Measurements from ENCODE around the gene RGS16.

RGS16 gene, protein sequence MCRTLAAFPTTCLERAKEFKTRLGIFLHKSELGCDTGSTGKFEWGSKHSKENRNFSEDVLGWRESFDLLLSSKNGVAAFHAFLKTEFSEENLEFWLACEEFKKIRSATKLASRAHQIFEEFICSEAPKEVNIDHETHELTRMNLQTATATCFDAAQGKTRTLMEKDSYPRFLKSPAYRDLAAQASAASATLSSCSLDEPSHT

DNA sequence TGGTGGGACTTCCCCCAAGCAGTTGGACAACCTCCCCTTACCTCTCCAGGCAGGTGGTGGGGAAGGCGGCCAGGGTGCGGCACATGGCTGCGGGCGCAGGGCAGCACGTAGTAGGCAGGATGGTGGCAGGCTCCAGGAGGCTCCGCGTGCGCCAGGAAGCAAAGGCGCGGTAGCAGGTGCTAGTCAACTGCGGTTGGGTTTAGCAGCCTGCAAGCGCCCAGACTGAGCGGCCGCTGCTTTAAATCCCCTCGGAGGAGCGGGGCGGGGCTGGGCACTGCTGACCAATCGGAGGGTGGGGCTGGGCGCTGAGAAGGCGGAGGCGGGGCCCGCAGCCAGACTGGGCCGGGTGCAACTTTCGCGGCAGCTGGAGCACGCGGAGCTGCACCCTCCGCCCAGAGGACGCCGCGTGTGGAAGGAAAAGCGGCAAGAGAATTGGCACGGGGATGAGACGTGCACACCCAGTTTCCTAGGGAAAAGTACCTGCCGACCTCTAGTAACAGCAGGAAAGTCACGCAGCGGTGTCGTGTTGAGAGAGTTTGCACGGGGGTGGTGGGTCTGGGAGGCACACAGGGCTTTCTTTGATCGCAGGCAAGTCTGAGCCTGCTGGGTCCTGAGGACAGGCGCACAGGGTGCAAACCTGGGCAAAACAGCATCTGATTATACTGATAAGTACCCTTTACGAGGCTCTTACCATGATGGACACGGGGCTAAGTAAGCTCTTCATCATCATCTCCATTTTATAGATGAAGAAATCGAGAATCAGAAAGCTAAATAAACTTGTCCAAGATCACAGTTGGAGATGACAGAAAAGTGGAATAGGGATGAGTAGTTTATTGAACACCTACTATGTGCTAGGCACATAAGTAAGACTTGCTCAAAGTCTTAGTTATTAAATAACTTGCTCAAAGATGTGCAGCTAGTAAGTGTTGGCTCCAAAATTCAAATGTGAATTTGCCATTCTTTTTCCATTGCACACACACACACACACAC, at the start of gene RGS16:
RGS16 (minus strand) TSS at position 215 of the 990 bp plus-strand sequence; CDS start at position 85, 130 bp downstream.
- TF ChIP-seq, protein P1, sequence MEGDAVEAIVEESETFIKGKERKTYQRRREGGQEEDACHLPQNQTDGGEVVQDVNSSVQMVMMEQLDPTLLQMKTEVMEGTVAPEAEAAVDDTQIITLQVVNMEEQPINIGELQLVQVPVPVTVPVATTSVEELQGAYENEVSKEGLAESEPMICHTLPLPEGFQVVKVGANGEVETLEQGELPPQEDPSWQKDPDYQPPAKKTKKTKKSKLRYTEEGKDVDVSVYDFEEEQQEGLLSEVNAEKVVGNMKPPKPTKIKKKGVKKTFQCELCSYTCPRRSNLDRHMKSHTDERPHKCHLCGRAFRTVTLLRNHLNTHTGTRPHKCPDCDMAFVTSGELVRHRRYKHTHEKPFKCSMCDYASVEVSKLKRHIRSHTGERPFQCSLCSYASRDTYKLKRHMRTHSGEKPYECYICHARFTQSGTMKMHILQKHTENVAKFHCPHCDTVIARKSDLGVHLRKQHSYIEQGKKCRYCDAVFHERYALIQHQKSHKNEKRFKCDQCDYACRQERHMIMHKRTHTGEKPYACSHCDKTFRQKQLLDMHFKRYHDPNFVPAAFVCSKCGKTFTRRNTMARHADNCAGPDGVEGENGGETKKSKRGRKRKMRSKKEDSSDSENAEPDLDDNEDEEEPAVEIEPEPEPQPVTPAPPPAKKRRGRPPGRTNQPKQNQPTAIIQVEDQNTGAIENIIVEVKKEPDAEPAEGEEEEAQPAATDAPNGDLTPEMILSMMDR (IDR thresholded peaks at IDR 0.05), result no peak

DNA sequence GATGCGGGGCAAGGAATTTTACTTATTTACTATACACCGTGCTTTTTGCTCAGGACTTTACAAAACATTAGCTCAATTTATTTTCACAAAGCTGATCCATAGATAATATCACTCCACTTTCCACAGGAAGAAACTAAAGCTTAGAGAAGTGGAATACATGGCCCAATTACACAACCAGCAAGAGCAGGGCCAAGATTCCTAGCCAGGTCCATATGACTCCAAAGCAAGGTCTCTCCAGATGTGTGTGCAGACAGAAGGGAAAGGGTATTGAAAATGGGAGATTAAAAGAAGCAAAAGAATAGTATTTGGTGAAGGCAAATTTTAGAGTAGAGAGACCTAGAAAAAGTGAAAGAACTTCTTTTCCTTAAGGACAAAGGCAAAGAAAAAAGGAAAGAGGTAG, 49.8 kb upstream of the RGS16 start:
- TF ChIP-seq, protein P1 (IDR thresholded peaks at IDR 0.05), result no peak

DNA sequence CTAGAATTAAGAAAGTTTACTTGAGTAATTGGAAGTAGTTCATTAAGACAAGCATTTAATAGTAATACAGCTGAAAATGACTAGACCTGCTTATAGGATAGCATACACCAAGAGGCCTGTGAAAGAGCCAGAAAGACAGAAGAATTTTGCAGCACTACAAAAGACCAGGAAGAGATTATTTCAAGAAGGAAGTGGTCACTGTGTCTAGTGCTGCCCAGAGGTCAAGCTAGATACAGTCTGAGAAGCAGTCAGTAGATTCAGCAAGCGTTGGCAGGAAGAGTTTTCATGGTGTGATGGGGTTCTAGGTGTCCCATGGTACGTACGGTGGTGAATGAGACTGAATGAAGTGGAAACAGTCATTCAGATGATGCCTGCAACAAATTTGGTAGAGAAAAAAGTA, 48.7 kb upstream of the RGS16 start:
- TF ChIP-seq, protein P1 (IDR thresholded peaks at IDR 0.05), result no peak

DNA sequence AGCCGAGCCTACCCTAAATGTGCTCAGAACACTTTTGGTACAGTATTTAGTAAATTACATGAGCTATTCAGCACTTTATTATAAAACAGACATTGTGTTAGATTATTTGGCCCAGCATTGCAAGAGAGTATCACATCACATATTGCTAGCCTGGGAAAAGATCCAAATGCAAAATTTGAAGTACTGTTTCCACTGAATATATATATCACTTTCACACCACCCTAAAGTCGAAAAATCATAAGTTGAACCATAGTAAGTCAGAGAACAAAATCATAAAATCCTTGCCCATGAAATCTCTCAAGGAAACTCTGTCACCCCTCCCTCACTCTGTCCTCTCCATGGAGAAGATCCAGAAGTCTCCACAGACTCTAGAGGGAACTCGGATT, 47.1 kb upstream of the RGS16 start:
- TF ChIP-seq, protein P1 (IDR thresholded peaks at IDR 0.05), result no peak

DNA sequence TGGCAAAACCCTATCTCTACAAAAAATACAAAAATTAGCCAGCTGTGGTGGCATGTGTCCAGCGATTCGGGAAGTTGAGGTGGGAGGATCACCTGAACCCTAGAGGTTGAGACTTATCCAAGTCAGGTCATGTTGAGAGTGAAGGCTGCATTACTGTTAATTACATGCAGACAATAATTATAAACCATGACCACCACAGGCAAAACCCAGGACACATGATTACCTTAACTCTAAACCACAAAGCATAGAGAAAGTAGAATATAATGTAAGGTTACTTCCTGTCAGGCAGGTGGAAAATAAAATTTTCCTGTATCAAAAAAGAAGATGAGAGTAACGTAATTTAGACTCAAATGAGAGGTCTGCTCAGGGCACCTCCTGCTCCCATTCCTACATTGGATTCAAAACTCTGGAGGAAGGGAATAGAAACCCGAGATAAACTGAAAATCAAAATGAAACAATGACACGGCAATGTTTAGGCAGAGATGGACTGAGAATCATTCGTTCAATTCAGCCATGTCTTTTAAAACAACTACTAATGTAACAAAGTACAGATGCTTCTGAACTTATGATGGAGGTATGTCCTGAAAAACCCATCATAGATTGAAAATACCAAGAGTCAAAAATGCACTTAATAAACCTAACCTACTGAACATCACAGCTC, 46.6 kb upstream of the RGS16 start:
- TF ChIP-seq, protein P1 (IDR thresholded peaks at IDR 0.05), result no peak

DNA sequence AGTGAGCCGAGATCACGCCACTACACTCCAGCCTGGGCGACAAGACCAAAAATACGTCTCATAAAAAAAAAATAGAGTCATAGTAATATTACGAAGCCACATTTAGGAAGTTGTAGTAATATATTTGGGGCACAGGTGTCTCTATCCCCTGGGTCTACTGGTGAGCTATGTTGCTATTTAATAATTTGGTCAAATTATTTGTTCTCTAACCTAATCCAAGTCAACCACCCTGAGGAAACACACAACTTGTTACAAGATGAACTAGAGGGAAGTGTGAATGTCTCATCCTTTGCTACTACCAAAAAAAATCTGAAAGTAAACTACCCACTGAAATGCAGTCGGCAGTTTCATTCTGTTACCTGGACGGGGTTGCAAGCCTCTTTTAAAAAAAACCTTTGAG, 44.9 kb upstream of the RGS16 start:
- TF ChIP-seq, protein P1 (IDR thresholded peaks at IDR 0.05), result no peak

DNA sequence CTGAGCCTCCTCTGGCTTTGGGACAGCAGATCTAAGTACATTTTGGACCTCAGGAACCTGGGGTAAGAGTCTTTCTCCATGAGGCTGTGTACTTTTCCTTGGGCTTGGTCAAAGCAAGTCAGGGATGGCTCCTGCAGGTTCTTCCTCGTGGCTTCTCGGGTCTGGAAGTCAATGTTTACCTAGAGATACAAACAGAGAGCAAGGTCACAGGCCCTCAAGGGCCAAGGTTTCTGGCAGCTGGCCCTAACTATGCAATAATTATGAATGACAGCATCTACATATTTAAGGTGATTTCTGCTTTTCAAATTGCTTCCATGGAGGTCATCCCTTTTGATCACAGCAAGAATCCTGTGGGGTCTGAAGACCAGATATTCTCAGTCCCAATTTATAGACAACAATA, 42.5 kb upstream of the RGS16 start:
- TF ChIP-seq, protein P1 (IDR thresholded peaks at IDR 0.05), result no peak
